ENCODE measurements around the gene TIGAR. TPM values are rescaled to one million over a fixed set of nuclear protein-coding genes. Genes with fewer than 3 reads are reported as not detected.

The TIGAR gene
- total and polyA plus RNA-seq, 2 donors (not counting 3 experiments of a cell fraction or from before 2014, with no cell fraction given) = 5.6 to 31.2 TPM

GRCh38 chr12:4327293-4327692 is 6.3 kb downstream of the TIGAR start:
- Histone ChIP-seq H3K9me3 (replicated peaks; ENCODE audit: control insufficient read depth, insufficient read depth, low read length) (no peaks in the 10 kb centered on the region), H4K20me1 (replicated peaks; ENCODE audit: control insufficient read depth, extremely low read depth, insufficient read depth, low read length) (peaks cover 4% of the 10 kb centered on the region), H2AFZ (ENCODE audit: low read depth, low read length) (no peak overlapping the region), H3K27me3 (ENCODE audit: control insufficient read depth in 2 of 2, insufficient read depth in 2 of 2, low read length in 2 of 2) (no peaks in the 10 kb centered on the region), H3K4me2 (ENCODE audit: insufficient read depth, low read length) (no peak overlapping the region), H3K79me2 (ENCODE audit: control insufficient read depth, insufficient read depth, low read length) (peaks cover 52% of the 10 kb centered on the region), H3K9me1 (replicated peaks; ENCODE audit: control insufficient read depth, extremely low read depth, insufficient read depth, low read length) (no peaks in the 10 kb centered on the region), H3K36me3 (ENCODE audit: control insufficient read depth in 2 of 2, extremely low read depth in 1 of 2, insufficient read depth in 2 of 2, low read length in 2 of 2) (peaks cover 0 to 1% of the 10 kb centered on the region in 2 experiments), H3K4me1 (ENCODE audit: control insufficient read depth, extremely low read depth, insufficient read depth, low read length) (peaks cover 5% of the 10 kb centered on the region), H3K27ac (ENCODE audit: insufficient read depth, low read depth, low read length) (no peak overlapping the region), H3K4me3 (replicated peaks in 1 of 3; ENCODE audit: insufficient read depth in 1 of 3, low read depth in 1 of 3, low read length in 3 of 3) (no peak overlapping the region), H3K9ac (replicated peaks; ENCODE audit: extremely low read depth, insufficient read depth, low read length) (no peak overlapping the region)
- FAIRE-seq (no peak), DNase-seq (ENCODE audit: low read depth, low spot score) (no peak)
- TF ChIP-seq GATA2 (IDR thresholded peaks at IDR 0.05; ENCODE audit: insufficient read depth, insufficient read length, low read depth, low read length) = no peak
- TF ChIP-seq MYC (IDR thresholded peaks at IDR 0.05; ENCODE audit: low read depth, low read length) = no peak
- no peak for TF ChIP-seq POLR2AphosphoS5 (IDR thresholded peaks at IDR 0.05; ENCODE audit: insufficient read depth, low read depth, low read length)
- no peak for TF ChIP-seq FOS (IDR thresholded peaks at IDR 0.05; ENCODE audit: borderline replicate concordance, insufficient read depth, low read length)
- TF ChIP-seq MAX (IDR thresholded peaks at IDR 0.05; ENCODE audit: insufficient read depth, insufficient read length) = no peak
- TF ChIP-seq CTCF (IDR thresholded peaks at IDR 0.05; ENCODE audit: extremely low read depth in 1 of 2, insufficient read depth in 1 of 2, low read depth in 1 of 2, low read length in 2 of 2) = no peak
- TF ChIP-seq POLR2A (IDR thresholded peaks at IDR 0.05; ENCODE audit: low read depth, low read length) = no peak
- no peak for TF ChIP-seq JUN (IDR thresholded peaks at IDR 0.05; ENCODE audit: borderline replicate concordance, insufficient read depth, insufficient read length, low read depth)
- TF ChIP-seq EZH2 (IDR thresholded peaks at IDR 0.05; ENCODE audit: borderline replicate concordance, low read depth, low read length, severe bottlenecking) = no peak
- dilution Hi-C loops (cut with MboI; ENCODE audit: extremely low pct_ligation_motif_present, low sequenced_read_pairs) (no loop called here), intact Hi-C loops (cut with micrococcal nuclease) (no loop called here)
- CTCF ChIA-PET = interaction anchor here (0.7 to 1.4 kb wide), 2 partner anchors 51 to 235 kb away, joined by 3 to 4 read pairs; partner anchors contain the start of gene DYRK4
- no TSS peak for BruUV-seq (replicated peaks)
- POLR2A ChIA-PET = interaction anchor here (0.7 kb wide), 1 partner anchor 1015 kb away, joined by 9 read pairs; no protein-coding TSS in a partner anchor
